ENCODE measurements around the gene ARMC9.

GRCh38 chr2:231270221-231271114, 72.0 kb downstream of the ARMC9 start:
- TF ChIP-seq CTCF (IDR thresholded peaks at IDR 0.05) (no peak), POLR2A (IDR thresholded peaks at IDR 0.05) (no peak)

Measured in body of pancreas (tissue), 4 donors.